Neural progenitor cell (in vitro differentiated cells): ENCODE results near the gene ADCY2.

Experiments used
- EZH2 ChIP-seq: fragments of 200-600 bp; sonication (generic); IDR thresholded peaks from 2 replicates; pipeline ENCODE4 v1.6.1; 2017; ENCODE audit warnings: antibody characterized with exemption, mild to moderate bottlenecking, moderate library complexity
- EZH2phosphoT487 ChIP-seq: fragments of 200-600 bp; sonication (generic); IDR thresholded peaks from 2 replicates; pipeline ENCODE4 v1.6.1; 2017; ENCODE audit warnings: antibody characterized with exemption
- TF ChIP-seq, protein P1 (sequence below): fragments of 200-600 bp; sonication (generic); IDR thresholded peaks from 2 replicates; pipeline ENCODE4 v1.5.1; 2017; ENCODE audit warnings: antibody characterized with exemption, mild to moderate bottlenecking

DNA sequence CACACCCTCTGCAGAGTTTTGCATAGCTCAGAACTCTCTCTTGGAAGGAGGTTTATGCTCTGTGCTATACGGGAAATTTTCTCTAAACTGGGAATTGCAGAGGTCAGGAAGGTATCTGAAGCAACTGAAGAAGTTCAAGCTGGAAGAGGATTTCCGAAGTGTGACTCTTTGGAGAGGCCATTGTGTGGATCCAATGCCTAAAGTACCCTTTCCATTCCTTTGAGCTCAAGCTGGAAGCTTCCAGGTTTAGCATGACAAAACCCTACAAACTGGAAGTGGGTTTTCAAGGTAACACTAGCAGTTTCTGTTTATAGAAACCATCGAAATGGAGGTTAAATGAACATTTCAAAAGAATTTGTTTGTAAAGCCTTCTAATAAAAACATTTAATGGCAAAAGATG, 267.9 kb downstream of the ADCY2 start:
- TF ChIP-seq, protein P1, sequence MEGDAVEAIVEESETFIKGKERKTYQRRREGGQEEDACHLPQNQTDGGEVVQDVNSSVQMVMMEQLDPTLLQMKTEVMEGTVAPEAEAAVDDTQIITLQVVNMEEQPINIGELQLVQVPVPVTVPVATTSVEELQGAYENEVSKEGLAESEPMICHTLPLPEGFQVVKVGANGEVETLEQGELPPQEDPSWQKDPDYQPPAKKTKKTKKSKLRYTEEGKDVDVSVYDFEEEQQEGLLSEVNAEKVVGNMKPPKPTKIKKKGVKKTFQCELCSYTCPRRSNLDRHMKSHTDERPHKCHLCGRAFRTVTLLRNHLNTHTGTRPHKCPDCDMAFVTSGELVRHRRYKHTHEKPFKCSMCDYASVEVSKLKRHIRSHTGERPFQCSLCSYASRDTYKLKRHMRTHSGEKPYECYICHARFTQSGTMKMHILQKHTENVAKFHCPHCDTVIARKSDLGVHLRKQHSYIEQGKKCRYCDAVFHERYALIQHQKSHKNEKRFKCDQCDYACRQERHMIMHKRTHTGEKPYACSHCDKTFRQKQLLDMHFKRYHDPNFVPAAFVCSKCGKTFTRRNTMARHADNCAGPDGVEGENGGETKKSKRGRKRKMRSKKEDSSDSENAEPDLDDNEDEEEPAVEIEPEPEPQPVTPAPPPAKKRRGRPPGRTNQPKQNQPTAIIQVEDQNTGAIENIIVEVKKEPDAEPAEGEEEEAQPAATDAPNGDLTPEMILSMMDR: no peak
- no peak for TF ChIP-seq EZH2
- TF ChIP-seq EZH2phosphoT487: no peak
